GM18861 (cell line): Measurements from ENCODE around the gene ATF6.

Experiments used
- ATAC-seq: cut with Tn5 transposase; IDR thresholded peaks from one replicate; pipeline ENCODE4 v1.9.1; 2021; ENCODE audit not compliant: unreplicated experiment

Gene ATF6

DNA sequence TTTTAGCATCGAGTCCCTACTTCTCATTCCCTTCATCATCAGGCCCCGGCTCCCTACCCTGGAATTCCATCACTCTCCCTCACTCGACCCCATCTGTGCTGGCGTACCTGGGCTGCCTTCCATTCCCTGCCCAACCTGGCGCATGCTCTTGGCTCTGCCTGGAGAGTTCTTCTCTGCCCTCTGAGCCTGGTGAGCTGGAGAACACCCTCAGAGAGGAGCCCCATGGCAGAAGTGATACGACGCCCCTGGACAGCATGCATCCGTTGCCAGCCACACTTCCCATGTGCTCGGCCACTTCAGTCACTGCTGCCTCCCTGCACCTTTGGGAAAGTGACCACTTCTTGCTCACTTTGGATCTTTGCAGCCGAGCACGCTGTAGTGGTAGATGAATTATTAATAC lies 227.5 kb downstream of the ATF6 start:
- ATAC-seq = no peak

DNA sequence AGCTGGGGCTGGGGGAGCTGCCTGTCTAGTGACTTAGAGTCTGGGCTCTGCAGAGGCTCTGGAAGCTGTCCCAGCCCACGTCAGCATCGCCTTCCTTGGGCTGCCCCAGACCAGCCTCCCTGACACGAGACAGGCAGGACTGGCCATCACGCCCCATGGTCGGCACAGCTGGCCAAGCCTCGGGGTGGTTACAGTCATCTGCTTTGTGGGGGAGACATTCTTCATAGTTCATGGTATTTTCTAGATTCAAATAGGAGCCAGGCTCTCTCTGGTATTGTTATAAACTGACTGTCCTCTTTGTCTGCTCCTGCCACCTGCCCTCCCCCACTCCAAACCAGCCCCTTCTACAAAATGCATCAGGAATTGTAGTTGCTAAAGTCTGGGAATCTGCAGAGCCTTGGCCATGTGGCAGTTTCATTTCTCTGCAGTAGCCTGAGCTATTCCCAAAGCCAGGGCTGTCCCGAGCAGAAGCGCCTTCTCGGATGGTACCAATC lies 228.1 kb downstream of the ATF6 start:
- no peak for ATAC-seq

DNA sequence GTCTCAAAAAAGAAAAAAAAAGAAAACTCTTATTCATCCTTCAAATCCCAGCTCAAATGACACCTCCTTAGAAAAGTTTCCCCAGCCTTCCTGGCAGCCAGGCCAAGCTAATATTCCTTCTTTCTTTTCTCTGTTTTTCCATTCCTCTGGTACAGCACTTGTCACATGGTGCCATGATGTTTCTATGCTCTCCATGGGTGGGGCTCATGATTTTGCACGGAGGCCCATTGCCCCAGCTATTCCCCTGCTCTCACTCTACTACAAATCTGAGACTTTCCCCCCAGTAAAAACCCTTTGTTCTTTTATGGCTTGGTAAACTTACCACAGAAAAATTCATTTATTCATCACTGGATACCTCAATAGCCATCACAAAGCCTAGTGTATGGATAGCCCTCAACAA lies 231.0 kb downstream of the ATF6 start:
- ATAC-seq = no peak

DNA sequence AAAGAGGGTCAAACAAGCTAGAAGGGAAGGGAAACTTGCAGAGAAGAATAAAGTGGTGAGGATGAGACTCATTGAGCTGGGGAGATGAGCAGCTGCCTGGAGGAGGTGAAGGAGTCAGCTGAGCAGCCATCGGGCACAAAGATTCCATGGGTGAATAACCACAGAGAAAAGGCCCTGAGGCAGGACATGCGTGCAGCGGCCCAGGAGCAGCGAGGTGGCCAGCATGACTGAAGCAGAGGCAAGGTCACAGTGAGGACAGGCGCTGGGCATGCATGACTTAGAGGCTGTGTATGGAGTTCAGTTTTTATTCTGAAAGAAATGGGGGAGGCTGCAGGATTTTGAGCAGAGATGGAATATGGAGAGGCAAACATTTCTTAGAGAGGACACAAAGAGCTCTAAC lies 232.7 kb downstream of the ATF6 start:
- ATAC-seq = no peak

DNA sequence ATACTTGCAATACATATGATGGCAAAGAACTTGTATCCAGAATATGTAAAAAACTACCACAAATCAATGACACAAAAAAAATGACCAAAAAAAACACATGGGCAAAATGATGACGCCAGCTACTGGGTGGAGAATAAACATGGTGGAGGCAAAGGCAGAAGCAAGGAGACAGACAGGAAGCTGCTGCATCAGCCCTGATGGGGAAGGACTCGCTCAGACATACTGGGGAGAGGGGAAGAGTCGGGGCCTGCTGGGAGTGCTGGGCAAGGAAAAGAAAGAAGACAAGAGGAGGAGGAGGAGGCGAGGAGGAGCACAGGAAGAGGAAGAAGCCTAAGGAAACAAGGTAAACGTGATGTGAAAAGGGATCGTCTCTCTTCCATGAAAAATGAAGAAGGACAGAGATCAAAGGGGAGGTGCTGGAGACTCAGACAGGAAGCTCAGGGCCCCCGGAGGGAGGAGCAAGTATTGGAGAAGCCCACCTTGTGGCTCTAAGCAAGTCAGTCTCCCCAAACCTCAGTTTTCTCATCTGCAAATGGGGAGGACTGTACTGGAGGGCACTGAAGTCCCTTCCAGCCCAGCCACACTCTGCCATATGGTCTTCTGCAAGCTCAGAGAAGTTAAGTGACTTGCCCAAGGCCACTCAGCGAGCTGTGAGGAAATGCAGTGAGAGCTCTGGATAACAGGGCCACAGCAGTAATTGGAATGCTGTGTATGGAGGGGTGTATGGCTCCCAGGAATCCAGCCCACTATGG lies 233.4 kb downstream of the ATF6 start:
- no peak for ATAC-seq

DNA sequence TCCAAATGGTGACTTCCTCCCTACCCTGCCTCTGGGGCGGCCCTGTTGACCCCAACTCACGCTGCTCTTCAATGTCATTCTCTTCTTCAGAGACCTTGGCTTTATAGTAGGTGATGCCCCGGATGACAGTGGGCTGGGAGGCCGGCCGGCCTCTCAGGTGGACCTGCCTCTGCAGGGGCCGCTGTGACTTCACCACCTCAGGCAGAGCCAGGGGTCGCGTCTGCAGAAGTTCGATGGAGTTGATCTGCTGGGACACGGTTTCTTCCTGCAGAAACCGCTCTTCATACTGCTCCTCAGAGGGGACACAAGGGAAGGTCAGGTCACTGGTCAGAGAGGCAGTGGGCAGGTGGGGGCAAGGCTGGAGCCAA lies 233.9 kb downstream of the ATF6 start:
- ATAC-seq = no peak

DNA sequence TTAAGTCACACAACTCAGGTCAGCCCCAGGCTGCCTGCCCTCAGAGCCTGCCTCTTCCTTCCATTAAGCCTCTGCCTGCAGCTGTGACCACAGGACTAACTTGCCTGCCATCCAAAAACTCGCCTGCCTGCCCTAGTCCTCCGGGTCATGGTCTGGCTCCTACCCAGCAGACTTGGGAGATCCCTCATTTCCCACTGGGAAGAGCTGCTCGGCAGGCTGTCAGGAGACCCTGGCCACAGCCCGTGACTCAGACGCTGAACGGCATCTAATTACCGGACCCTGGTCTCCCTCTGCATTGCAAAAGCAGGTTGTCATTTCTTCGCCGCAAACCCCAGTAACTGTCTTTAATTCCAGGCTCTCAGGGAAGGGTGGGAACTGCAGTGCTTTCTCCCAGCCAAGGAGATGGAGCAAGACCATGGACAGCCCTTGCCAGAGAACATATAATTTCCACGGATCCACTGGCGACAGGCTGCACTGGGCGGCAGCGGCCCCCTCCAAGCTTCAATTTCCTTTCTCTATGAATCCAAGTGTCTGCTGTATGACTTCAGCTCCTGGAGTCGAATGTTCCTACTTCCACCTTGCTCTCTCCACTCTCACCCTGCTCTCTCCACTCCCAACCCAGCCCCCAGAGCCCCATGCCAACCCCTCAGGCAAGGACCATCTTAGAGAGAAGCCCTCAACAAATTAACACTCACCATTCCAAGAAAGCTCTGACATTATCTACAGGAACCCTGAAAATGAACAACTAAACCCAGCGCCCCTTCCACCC lies 237.1 kb downstream of the ATF6 start:
- ATAC-seq = no peak

DNA sequence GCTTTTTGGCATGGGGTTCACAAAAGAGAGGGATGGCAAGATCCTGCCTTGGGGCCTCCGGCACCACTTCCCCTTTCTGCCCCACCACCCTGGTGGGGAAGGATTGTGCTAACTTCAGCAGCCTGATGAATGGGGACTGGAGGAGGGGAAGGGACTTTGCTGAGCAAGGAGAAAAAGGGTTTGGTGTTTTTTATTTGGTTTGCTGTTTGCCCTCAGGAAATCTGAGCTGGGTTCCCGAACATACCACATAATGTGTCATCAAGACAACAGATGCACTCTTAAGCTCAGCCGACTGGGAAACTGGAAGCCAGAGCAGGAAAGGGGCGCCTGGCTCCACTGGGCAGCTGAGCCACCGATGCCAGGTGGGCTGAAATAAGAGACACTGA lies 237.7 kb downstream of the ATF6 start:
- ATAC-seq = no peak

DNA sequence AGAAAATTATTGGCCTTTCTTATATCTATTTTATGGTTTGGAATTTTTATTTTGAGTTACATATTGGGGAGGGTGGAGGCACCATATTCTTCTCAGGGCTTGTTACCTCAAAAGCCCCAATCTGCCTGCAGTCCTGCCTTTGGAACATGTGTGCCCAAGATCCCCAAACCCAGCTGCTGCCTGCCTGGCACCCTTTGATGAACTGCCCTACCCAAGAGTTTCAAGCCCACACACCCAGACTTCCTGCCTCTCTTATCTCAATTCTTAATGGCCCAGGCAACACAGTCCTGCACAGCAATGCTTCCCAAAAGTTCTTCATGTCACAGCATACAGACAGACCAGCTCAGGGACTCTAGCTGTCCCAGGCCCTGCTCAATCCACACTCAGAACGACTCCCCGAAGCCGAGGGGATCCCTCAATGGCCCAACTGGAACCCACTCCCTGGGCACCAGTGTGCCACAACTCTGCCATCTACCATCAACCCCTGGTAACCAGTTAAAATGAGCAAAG lies 238.4 kb downstream of the ATF6 start:
- ATAC-seq = no peak

DNA sequence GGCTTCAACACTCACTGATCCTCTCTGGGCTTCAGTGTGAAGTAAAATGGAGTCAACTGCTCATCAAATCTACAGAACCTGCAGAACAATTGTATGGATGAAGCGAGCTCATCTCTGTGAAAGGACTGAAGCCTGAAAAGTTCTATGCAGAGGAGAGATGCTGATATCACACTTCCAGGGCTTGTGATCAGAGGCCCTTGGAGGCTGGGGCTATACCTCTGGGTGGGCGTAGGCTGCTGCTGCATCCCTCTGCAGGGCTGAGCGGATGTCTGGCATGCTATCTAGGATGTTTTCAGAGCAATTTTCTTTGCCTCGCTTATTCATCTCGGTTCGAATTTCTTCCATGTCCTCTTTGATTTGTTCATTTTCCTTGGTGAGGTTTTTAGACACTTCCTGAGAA lies 240.0 kb downstream of the ATF6 start:
- no peak for ATAC-seq

DNA sequence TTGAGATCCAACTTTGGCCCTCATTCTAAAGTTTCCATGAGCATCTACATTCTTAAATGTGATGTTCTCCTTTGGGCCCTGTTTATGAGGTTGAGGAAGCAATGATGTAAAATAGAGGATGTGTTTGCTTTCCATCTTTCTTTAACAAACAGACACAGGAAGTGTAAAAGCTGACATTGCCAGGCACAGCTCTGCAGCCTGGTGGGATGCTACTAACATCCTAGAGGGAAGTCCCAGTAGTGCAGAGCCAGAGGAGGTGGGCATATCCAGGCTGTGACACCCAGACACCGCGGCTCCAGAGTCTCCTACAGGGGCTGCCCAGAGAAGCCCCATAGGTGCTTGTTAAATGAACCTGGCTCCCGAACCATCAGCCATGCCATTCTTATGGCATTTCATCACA lies 241.3 kb downstream of the ATF6 start:
- ATAC-seq = no peak

DNA sequence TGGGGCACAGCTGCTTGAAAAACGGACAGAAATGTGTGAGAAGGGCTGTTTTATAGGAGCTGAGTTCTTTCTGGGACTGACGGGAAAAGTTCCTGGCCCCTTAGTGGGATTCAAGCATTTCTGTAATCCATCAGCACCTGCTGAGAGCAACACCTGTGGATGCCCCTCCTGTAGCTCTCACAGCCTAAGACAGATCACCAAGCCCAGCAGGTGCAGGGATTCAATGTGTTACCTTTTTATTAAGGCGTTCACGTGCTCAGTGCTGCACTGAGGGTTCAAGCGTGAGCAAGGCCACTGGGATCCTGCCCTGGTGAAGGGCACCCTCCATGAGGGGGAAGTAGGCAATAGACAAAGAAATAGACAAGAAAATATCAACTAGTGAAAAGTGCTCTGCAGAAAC lies 242.7 kb downstream of the ATF6 start:
- no peak for ATAC-seq

DNA sequence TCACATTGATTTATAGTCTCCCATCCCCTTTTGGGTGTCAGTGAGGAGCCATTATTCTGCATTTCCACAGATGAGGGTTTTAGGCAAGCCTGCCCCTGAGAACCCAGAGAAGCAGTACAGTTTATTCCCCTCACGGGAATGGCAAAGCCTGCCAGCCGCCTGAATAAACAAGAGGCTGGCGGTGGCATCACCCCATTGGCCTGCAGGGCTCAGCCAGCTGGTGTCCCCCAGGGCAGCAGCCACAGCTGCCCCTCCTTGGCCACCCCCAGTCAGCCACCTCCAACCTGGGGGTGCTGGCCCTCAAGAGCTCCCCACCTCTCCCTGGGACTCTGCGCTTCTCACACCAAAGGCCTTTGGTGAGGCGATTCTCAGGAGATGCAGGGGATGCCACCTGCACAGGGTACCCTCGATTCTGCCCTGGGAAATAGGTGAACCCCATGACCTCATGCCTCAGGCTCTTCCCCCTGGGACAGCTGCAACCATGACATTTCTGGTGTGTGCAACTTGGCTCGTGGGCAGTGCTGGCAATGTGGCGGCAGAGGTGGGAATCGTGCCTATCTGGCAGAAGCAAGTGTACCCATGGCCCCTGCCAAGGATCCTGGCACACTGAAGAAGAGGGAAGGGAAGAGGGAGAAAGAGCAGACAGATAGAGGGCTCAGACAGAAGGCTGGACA lies 243.5 kb downstream of the ATF6 start:
- ATAC-seq = no peak

DNA sequence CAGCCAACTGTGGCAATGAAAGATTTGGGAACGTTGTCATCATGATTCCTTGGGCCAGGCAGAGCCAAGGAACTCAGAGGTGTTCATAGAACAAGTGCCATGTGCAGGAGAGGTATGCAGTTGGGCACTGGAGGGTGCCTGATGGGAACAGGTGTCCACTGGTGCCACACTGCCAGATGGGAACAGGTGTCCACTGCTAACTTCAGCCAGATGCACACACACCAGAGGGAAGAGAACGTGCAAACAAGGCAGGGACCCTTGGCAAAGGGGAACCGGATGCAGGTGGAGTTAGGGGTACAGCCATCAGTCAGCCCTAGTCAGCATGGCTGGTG lies 244.0 kb downstream of the ATF6 start:
- no peak for ATAC-seq

DNA sequence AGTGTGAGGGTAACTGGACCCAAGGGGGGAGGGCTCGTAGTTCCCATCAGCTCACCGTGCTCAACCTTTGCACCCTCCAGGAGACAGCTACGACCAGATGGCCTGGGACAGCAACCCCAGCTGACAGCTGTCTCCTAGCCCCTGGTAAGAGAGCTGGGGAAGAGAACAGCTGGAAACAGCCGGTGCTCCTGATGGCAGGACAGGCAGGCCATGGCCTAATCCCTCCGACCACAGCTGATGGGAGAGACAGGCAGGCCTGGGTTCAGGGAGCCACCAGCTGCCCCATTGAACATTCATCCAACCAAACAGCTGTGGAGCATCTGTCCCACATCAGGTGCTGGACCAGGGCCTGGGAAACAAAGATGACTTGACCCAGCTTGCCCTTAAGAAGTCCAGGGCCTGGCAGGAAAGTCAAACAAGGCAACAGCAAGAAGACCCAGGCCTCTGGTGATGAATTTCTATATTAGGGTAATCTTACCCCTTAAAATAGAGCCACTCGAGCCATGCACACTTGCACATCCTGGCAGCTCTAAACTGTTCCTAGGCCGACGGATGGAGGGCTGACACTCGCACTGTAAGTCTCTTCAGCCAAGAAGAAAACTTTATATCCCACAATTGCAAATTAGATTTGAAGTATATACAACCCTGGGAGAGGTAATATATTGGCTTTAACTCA lies 245.4 kb downstream of the ATF6 start:
- no peak for ATAC-seq

DNA sequence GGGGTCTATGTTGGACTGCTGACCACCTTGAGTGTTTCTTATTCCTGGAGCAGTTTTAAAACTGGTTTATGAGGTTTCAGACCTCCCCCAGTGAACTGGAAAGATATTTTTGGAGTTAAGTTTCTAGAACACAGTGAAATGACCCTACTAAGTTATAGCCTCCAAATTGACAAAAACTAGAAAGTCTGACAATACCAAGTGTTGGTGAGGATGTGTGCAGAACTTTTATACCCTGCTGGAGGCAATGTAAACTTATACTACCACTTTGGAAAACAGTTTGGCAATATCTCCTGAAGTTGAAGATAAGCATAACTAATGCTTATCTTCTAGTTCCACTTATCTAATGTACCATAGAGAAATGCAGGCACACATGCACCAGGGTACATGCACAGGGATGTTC lies 247.2 kb downstream of the ATF6 start:
- ATAC-seq = no peak
